ENCODE measurements around the gene L3MBTL2.

- TF ChIP-seq ZNF398 (tag by site-specific recombination; IDR thresholded peaks at IDR 0.05), result no peak; the same call in 1 of the 2 replicates
- TF ChIP-seq CTCF (tag by site-specific recombination; IDR thresholded peaks at IDR 0.05), result peak; percentile 70
- no peak for TF ChIP-seq ZNF18 (tag by site-specific recombination; IDR thresholded peaks at IDR 0.05)
These were observed 7.8 kb upstream of the L3MBTL2 start for GRCh38 chr22:41197038-41197972.
